Measurements from ENCODE around the gene TBC1D3L. TPM values are rescaled to one million over a fixed set of nuclear protein-coding genes. Genes with fewer than 3 reads are reported as not detected.
"Not testable (repeated sequence)": the region's sequence is repeated elsewhere in the genome, so short reads cannot be mapped to it uniquely, and the experiment has no call there.

Gene TBC1D3L
- total RNA-seq: 10 to 100 TPM; 14.4 to 15.6 TPM

DNA sequence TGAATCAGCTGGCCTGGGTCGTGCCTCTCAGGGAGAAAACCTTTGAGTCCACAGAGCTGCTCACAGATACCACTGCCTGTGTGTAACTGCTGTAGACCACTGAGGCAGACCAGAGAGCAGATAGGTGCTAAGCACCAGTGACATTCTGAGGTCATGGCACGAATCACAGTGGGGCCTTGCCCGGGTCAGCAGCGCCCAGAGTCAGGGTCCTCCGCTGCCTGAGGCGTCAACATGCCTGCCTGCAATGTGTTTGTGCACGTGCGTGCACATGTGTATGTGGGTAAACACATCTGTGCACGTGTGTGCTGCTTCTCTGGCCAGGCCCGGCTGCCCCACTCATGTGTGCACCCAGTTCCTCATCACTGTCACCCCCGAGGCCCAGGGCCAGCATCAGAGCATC is at the start of gene TBC1D3L:
Gene TBC1D3L, minus strand, starts transcription at position 101 of the 400 bp plus-strand sequence. CDS start 1,540 bp downstream, outside the sequence.
- H3K27me3 Mint-ChIP-seq; H3K27ac Mint-ChIP-seq; DNase-seq; H3K4me1 Mint-ChIP-seq (ENCODE audit: low read depth); ATAC-seq; CTCF ChIA-PET; H3K4me3 Mint-ChIP-seq; intact Hi-C loops (cut with micrococcal nuclease); POLR2A ChIA-PET; H3K36me3 Mint-ChIP-seq (ENCODE audit: low read depth); H3K9me3 Mint-ChIP-seq: not testable (repeated sequence)

DNA sequence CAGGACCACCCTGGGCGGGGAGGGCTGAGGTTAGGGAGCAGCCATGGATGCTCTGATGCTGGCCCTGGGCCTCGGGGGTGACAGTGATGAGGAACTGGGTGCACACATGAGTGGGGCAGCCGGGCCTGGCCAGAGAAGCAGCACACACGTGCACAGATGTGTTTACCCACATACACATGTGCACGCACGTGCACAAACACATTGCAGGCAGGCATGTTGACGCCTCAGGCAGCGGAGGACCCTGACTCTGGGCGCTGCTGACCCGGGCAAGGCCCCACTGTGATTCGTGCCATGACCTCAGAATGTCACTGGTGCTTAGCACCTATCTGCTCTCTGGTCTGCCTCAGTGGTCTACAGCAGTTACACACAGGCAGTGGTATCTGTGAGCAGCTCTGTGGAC is 14.8 kb upstream of the TBC1D3L start, which contains the start of gene TBC1D3D:
Gene TBC1D3D, plus strand, starts transcription at position 301 of the 400 bp plus-strand sequence. CDS start 1,585 bp downstream, outside the sequence.
- H3K4me3 Mint-ChIP-seq; H3K36me3 Mint-ChIP-seq (ENCODE audit: low read depth); H3K4me1 Mint-ChIP-seq (ENCODE audit: low read depth); ATAC-seq; H3K9me3 Mint-ChIP-seq; H3K27ac Mint-ChIP-seq; intact Hi-C loops (cut with micrococcal nuclease); POLR2A ChIA-PET; H3K27me3 Mint-ChIP-seq; CTCF ChIA-PET; DNase-seq: not testable (repeated sequence)

Other genes with a start within 250 kb of the TBC1D3L start
- under 1 TPM; 0.59 to 0.60 TPM for gene HNF1B, start 244.0 kb downstream of the TBC1D3L start, total RNA-seq
- gene TBC1D3K, start 64.6 kb downstream of the TBC1D3L start, total RNA-seq: not detected
- 1 to 10 TPM in 1 of 2 experiments, under 1 TPM in 1; 0.29 to 1.1 TPM for gene TBC1D3D, start 14.9 kb upstream of the TBC1D3L start, total RNA-seq
- gene TBC1D3C, start 79.6 kb upstream of the TBC1D3L start, total RNA-seq: not detected
- gene TBC1D3E, start 138.9 kb upstream of the TBC1D3L start, total RNA-seq: not detected
- gene TBC1D3, start 203.5 kb upstream of the TBC1D3L start, total RNA-seq: not detected

Data from activated CD8-positive, alpha-beta T cell treated with anti-CD3 and anti-CD28 coated beads for 36 hours (primary cell).